Esophagus mucosa (tissue), 1 donor: Measurements from ENCODE around the gene EXOC3L1. TPM values are rescaled to one million over a fixed set of nuclear protein-coding genes. Genes with fewer than 3 reads are reported as not detected.

Experiments used
- ATAC-seq: fragments of 200-7000 bp; cut with Tn5 transposase; one replicate; pipeline ENCODE4 v1.9.1; 2020
- total RNA-seq: library from RNA; stranded (reverse); gene quantifications from one replicate; pipeline ENCODE4 v1.2.4, GENCODE V29; 2023
- donor health status: DM: yes; HTN: yes; CAD: no.

EXOC3L1 gene
- total RNA-seq, 1 donor from 2014 or later = 1.4 TPM

GRCh38 chr16:67177743-67178699 is 11.9 kb downstream of the EXOC3L1 start:
- peak; percentile 70 for ATAC-seq

GRCh38 chr16:67176662-67177061 is 13.3 kb downstream of the EXOC3L1 start:
- ATAC-seq = no peak

GRCh38 chr16:67174706-67175231 is 15.2 kb downstream of the EXOC3L1 start:
- no peak for ATAC-seq

GRCh38 chr16:67173808-67174705 is 15.9 kb downstream of the EXOC3L1 start:
- peak; percentile 79 for ATAC-seq

GRCh38 chr16:67173323-67173722 is 16.6 kb downstream of the EXOC3L1 start:
- ATAC-seq = no peak

GRCh38 chr16:67170949-67171649 is 18.8 kb downstream of the EXOC3L1 start:
- no peak for ATAC-seq

GRCh38 chr16:67170168-67170948 is 19.6 kb downstream of the EXOC3L1 start, which contains the start of gene NOL3:
NOL3 (plus strand) TSS chr16:67170538.
- ATAC-seq = peak; percentile 67

GRCh38 chr16:67169642-67170167 is 20.2 kb downstream of the EXOC3L1 start:
- ATAC-seq = no peak

GRCh38 chr16:67169011-67169451 is 20.9 kb downstream of the EXOC3L1 start:
- ATAC-seq = no peak

GRCh38 chr16:67167588-67167987 is 22.3 kb downstream of the EXOC3L1 start:
- no peak for ATAC-seq

GRCh38 chr16:67166598-67167168 is 23.3 kb downstream of the EXOC3L1 start:
- ATAC-seq = no peak

GRCh38 chr16:67166110-67166547 is 23.8 kb downstream of the EXOC3L1 start:
- no peak for ATAC-seq

- no peak for ATAC-seq
Measured at GRCh38 chr16:67165121-67166078, 24.5 kb downstream of the EXOC3L1 start.

GRCh38 chr16:67164599-67165061 is 25.3 kb downstream of the EXOC3L1 start, which contains the start of gene HSF4:
HSF4 (plus strand) TSS chr16:67164745; CDS start chr16:67164812, 67 bp downstream.
- ATAC-seq = peak; percentile 27

- ATAC-seq = no peak
Measured at GRCh38 chr16:67163999-67164558, 25.9 kb downstream of the EXOC3L1 start.

GRCh38 chr16:67163164-67163998 is 26.6 kb downstream of the EXOC3L1 start:
- peak; percentile 34 for ATAC-seq

- ATAC-seq = no peak
Measured at GRCh38 chr16:67162506-67163163, 27.3 kb downstream of the EXOC3L1 start.
